KOPT-K1 (cell line): ENCODE results near the gene PRAMEF18.
"Not testable (repeated sequence)": the region's sequence is repeated elsewhere in the genome, so short reads cannot be mapped to it uniquely, and the experiment has no call there.

Source experiments
- H3K27ac ChIP-seq: fragments of 200-600 bp; sonication (generic); 2 replicates; pipeline ENCODE4 v1.5.1; 2016; ENCODE audit warnings: antibody characterized with exemption, mild to moderate bottlenecking, low read depth, low read length; ENCODE audit not compliant: poor library complexity, severe bottlenecking
- H3K36me3 ChIP-seq: fragments of 200-600 bp; sonication (generic); 2 replicates; pipeline ENCODE4 v1.5.1; 2017; ENCODE audit warnings: antibody characterized with exemption, mild to moderate bottlenecking, low read length, moderate library complexity; ENCODE audit not compliant: insufficient read depth
- H3K9me3 ChIP-seq: fragments of 200-600 bp; sonication (generic); 2 replicates; pipeline ENCODE4 v1.5.1; 2017; ENCODE audit warnings: antibody characterized with exemption, low read length, mild to moderate bottlenecking; ENCODE audit not compliant: insufficient read depth, poor library complexity, severe bottlenecking

The PRAMEF18 gene, protein sequence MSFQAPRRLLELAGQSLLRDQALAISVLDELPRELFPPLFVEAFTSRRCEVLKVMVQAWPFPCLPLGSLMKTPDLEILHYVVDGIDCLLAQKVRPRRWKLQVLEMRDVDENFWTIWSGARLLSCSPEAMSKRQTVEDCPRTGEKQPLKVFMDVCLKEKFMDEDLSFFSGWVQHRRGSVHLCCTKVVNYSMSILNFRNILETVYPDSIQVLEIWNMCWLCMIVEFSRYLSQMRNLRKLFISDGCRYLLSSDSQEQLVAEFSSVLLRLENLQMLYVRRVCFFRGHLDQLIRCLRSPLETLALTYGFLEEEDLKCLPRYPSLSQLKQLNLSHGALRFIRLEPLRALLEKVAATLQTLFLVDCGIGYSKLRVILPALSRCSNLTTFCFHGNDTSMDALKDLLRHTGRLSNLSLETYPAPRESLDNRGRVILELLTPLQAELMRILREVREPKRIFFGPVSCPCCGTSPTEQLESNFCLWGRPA

DNA sequence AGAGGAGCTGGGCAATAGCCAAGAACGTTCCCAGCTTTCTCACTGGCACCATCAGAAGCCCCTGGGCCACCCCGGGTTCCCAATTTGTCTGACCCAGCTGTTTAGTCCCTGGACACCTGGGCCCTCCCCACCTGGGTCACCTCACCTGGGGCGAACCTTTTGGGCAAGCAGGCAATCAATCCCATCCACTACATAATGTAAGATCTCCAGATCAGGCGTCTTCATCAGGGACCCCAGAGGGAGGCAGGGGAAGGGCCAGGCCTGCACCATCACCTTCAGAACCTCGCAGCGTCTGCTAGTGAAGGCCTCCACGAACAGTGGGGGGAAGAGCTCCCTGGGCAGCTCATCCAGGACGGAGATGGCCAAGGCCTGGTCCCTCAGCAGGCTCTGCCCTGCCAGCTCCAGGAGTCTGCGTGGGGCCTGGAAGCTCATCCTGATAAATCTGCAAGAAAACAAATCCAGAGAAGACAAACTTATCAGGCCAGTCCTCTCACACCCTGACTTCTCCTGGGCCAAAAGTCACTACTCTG lies at the start of gene PRAMEF18:
TSS of gene PRAMEF18 (minus strand) at position 480 of the 530 bp plus-strand sequence. CDS start at position 432, 48 bp downstream.
- not testable (repeated sequence) for H3K27ac ChIP-seq, H3K36me3 ChIP-seq, H3K9me3 ChIP-seq

DNA sequence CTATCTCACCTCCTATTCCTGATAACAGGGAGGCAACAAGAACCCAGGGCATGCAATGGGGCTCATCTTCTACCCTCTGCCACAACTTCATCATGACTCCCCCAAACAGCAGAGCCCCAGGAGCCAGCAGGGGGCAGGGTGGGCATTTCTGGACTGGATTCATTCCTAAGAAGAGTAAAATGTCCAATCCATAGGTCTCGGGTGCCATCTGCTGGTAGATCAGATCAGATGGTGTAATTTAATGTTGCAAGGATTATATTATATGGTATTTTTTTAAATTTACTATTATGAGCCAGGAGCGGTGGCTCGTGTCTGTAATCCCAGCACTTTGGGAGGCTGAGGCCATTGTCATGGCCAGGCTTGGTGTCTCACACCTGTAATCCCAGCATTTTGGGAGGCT lies 39.2 kb upstream of the PRAMEF18 start:
- H3K36me3 ChIP-seq: not testable (repeated sequence)

DNA sequence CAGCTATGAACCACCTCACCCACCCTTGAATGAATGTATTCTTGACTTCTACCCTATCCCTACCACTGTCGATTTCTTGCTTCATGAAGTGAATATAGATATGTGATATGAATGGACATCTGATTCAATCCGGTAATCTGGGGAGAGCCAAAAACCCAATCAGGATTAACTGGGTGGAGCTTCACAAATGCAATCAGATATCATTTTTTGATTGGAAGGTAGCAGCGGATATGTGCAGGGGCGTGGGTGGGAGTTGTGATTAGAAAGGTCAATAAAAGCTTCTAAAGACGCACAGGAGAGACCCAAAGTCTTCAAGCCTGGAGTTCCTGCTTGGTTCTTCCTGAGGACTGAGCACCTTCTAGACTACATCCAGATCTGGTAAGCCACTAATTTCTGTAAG lies 27.9 kb upstream of the PRAMEF18 start, which contains the start of gene PRAMEF5:
TSS of gene PRAMEF5 (plus strand) at position 301 of the 400 bp plus-strand sequence. CDS start 5,071 bp downstream, outside the sequence.
- H3K36me3 ChIP-seq, H3K9me3 ChIP-seq, H3K27ac ChIP-seq: not testable (repeated sequence)

More for the DNA sequence above, 39.2 kb upstream of the PRAMEF18 start:
- H3K27ac ChIP-seq, H3K9me3 ChIP-seq: not testable (repeated sequence)

DNA sequence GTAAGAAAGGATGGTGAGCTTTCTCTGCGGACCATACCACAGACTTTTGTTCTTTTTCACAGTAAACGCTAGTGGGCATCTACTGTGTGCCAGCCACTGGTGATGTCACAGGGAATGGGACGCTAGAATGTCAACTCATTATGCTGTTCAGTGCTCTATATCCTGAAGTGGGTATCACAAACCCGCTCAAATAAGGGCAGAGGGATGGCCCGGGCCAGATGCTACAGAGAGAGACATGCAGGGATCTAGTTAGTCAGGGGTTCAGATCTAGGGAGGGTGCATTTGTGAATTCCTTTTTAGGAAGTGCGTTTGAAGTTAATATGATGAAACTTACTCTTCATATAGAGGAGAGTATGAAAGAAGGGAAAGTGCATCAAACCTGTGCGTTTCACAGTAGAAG lies 21.2 kb upstream of the PRAMEF18 start:
- H3K9me3 ChIP-seq, H3K36me3 ChIP-seq, H3K27ac ChIP-seq: not testable (repeated sequence)

DNA sequence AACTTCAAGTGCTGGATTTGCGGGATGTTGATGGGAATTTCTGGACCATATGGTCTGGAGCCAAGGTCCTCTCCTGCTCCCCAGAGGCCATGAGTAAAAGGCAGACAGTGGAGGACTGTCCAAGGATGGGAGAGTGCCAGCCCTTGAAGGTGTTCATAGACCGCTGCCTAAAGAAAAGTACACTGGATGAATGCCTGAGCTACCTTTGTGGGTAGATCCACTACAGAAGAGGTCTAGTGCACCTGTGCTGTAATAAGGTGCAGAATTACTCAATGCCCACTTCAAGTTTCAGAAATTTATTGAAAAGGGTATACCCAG lies 20.6 kb upstream of the PRAMEF18 start:
- not testable (repeated sequence) for H3K9me3 ChIP-seq, H3K36me3 ChIP-seq, H3K27ac ChIP-seq

DNA sequence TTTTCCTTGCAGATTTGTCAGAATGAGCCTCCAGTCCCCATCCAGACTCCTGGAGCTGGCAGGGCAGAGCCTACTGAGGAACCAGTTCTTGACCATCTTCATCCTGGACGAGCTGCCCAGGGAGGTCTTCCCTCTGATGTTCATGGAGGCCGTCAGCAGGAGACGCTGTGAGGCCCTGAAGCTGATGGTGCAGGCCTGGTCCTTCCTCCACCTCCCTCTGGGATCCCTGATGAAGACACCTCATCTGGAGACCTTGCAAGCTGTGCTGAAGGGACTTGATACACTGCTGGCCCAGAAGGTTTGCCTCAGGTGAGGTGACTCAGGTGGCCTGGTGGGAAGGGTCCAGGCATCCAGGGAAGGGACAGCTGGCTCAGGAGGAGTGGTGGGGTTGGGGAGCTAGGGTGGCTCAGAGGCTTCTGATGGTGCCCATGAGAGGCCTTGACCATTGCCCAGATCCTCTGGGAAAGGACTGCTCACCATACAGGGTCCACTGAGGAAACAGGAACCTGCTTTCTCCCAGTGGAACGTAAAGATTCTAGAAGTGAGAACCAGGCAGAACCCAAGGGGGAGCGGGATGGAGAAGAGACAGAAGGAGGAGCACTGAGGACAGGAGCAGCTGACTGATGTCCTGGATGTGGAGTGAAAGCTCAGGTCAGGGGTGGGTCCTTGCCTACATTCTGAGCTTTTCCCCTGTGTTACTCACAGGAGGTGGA lies 20.0 kb upstream of the PRAMEF18 start:
- H3K36me3 ChIP-seq, H3K9me3 ChIP-seq, H3K27ac ChIP-seq: not testable (repeated sequence)

DNA sequence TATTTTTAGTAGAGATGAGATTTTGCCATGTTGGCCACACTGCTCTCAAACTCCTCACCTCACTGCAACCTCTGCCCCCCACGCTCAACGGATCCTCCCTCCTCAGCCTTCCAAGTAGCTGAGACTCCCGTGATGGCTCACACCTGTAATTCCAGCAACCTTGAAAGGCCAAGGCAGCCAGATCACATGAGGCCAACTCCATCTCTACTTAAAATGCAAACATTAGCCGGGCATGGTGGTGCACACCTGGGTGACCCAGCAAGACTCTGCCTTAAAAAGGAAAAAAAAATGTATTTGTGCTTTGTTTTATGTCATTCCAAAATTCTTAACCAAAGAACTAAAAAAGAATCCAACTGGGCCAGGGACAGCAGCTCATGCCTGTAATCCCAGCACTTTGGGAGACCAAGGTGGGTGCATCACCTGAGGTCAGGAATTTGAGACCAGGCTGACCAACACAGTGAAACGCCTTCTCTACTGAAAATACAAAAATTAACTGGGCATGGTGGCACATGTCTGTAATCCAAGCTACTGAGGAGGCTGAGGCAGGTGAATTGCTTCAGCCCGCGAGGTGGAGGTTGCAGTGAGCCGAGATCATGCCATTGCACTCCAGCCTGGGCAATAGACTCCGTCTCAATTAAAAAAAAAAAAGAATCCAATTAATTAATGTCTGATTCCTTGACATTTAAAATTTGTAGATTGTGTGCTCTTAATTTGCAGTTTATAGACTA lies 17.7 kb upstream of the PRAMEF18 start:
- not testable (repeated sequence) for H3K36me3 ChIP-seq, H3K9me3 ChIP-seq, H3K27ac ChIP-seq

DNA sequence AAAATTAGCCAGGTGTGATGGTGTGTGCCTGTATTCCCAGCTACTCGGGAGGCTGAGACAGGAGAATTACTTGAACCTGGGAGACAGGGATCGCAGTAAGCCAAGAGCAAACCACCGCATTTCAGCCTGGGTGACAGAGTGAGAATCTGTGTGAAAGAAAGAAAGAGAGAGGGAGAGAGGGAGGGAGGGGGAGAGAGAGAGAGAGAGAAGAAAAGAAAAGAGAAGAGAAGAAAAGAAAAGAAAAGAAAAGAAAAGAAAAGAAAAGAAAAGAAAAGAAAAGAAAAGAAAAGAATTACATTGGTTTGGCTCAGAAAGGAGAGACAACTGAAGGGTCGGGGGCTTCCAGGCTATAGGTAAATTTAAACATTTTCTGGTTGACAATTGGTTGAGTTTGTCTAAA lies 13.7 kb upstream of the PRAMEF18 start:
- H3K27ac ChIP-seq, H3K36me3 ChIP-seq, H3K9me3 ChIP-seq: not testable (repeated sequence)

DNA sequence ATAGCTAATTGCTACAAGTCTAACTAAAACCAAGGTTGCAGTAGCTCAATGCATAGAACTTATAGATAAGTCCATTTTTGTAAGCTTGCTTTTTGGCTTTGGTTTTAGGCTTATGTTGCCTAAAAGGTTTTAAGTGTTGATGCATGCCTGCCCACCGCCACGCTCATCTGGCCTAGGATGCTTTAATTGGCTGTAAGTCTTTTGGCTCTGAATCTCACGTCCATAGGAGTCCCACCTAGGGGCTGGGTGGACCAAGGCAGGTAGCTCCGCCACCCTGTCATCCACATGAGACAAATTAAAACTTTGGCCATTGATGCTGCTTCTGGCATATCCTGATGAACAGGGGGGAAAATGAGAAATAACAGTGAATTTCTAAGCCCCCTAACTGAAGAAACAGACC lies 11.6 kb upstream of the PRAMEF18 start:
- not testable (repeated sequence) for H3K9me3 ChIP-seq, H3K36me3 ChIP-seq, H3K27ac ChIP-seq

DNA sequence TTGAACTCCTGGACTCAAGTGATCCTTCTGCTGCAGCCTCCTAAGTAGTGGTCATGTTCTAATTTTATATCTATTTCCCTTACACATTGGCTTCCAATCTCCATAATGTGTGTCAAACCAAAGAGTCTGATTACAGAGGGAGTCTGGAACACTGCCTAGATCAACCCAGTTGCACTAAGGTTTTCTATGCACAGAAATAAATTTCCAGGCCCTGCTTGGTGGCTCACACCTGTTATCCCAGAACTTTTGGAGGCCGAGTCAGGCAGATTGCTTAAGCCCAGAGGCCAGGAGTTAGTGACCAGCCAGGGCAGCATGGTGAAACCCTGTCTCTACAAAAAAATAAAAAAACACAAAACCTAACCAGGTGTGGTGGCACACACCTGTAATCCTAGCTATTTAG lies 8.1 kb upstream of the PRAMEF18 start:
- H3K9me3 ChIP-seq, H3K27ac ChIP-seq, H3K36me3 ChIP-seq: not testable (repeated sequence)

DNA sequence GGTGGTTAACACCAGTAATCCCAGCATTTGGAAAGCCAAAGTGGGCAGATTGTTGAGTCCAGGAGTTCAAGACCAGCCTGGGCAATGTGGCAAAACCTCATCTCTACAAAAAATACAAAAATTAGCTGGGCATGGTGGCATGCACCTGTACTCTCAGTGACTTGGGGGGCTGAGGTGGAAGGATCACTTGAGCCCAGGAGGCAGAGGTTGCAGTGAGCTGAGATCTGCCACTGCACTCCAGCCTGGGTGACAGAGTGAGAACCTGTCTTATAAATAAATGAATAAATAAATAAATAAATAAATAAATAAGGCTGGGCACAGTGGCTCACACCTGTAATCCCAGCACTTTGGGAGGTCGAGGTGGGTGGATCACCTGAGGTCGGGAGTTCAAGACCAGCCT lies 6.1 kb upstream of the PRAMEF18 start:
- not testable (repeated sequence) for H3K36me3 ChIP-seq, H3K27ac ChIP-seq, H3K9me3 ChIP-seq

DNA sequence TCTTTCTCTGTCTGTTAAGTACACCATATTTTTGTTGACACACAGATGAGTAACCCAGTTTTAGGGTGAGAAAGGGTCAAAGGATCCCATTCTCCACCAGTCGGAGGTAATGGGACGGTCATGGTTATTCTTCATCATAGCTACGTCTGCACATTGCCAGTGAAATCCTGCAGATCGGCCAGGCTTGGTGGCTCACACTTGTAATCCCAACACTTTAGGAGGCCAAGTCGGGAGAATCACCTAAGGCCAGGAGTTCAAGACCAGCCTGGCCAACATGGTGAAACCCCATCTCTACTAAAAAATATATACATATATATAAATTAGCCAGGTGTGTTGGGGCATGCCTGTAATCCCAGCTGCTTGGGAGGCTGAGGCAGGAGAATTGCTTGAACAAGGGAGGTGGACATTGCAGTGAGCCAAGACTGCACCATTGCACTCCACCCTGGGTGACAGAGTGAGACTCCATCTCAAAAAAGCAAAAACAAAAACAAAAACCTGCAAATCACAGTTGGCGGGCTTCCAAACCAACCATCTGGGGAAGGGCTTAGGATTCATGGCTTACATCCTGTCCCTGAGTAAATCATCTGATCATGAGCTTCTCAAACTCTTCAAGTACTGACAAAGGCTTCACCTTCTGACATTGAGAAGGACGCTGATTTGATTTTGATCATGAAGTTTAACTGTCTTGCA lies 5.3 kb upstream of the PRAMEF18 start:
- H3K9me3 ChIP-seq, H3K27ac ChIP-seq, H3K36me3 ChIP-seq: not testable (repeated sequence)

DNA sequence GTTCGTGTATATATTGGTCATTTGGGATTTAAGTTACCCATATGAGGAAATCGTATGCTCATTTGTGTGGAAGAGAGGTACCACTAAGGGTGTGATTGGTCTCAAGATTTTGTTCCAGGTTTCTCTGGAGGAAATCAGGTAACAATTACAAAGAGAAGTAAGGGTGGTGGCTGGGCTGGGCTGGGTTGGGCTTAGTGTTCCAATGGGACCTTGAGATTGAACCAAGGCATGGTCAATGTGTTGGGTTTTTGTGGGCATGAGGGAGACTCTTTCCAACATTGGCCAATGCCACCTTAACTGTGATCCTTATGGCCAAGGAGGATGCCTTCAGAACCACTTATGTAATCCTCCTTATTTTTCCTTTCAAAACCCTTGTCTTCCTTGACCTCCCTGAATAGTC lies 4.6 kb upstream of the PRAMEF18 start:
- not testable (repeated sequence) for H3K36me3 ChIP-seq, H3K9me3 ChIP-seq

DNA sequence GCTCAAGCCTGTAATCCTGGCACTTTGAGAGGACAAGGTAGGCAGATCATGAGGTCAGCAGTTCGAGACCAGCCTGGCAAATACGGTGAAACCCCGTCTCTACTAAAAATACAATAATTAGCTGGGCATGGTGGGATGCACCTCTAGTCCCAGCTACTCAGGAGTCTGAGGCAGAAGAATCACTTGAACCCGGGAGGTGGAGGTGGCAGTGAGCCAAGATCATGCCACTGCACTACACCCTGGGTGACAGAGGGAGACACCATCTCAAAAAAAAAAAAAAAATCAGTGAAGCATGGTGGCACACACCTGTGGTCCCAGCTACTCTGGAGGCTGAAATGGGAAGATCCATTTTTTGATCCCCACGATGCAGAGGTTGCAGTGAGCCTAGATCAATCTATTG lies 4.1 kb upstream of the PRAMEF18 start:
- not testable (repeated sequence) for H3K9me3 ChIP-seq, H3K27ac ChIP-seq, H3K36me3 ChIP-seq

More for the DNA sequence above, 4.6 kb upstream of the PRAMEF18 start:
- not testable (repeated sequence) for H3K27ac ChIP-seq

DNA sequence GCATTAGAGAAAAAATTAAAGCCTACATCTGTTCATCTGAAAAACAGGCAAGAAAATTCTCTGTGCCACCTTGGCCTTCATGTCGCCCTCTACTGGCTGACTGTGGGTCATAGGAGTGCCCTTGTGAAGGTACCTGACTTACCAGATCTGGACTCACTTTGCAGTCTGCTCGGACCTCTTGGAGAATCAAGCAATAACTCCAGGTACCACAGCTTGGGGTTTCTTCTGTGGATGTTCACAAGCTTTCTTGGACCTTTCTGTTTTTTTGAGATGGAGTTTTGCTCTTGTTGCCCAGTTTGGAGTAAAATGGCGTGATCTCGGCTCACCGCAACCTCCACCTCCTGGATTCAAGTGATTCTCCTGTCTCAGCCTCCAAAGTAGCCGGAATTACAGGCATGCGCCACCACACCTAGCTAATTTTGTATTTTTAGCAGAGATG lies 2.4 kb upstream of the PRAMEF18 start:
- H3K36me3 ChIP-seq: no peaks in the 10 kb centered on the region
- H3K9me3 ChIP-seq: no peaks in the 10 kb centered on the region
- H3K27ac ChIP-seq: no peak overlapping the region
